HS-5 (cell line): ENCODE measurements around the gene CLCF1.
"Not testable (repeated sequence)": the region's sequence is repeated elsewhere in the genome, so short reads cannot be mapped to it uniquely, and the experiment has no call there.

Source experiments
- DNase-seq: peaks from one replicate; pipeline ENCODE4 v3.0.0-alpha.2; 2012; ENCODE audit warnings: low read depth

CLCF1 gene

DNA sequence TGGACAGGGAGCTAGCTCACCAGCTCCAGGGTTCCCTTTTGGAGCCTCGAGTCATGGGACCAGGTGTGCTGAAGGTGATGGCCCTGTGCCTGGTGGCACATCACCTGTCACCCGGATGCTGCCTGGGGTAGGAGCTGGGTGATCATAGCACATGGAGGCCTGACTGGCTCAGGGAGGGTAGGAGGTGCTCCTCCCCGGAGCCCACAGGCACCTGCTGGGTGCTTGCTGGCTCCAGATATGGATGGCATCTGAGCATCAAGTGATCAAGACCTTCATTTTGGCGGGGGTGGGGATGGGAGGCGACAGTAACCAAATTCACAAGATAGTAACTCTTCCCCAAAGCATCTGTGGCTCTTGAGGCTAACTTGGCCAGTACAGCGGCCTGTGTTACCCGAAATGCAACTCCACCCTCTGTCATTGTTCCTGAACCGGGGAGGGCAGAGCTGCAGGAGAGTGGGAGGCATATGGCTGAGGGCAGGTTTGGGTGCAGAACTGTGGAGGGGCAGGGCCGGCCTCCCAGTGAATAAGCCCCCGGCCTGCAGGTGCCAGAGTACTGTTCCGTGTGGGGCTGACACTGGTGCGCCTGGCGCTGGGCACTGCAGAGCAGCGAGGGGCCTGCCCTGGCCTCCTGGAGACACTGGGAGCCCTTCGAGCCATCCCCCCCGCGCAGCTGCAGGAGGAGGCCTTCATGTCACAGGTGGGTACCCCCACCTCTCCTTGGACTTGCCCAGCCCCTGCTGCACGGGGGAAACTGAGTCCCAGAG lies 35.2 kb upstream of the CLCF1 start:
- no peak for DNase-seq

DNA sequence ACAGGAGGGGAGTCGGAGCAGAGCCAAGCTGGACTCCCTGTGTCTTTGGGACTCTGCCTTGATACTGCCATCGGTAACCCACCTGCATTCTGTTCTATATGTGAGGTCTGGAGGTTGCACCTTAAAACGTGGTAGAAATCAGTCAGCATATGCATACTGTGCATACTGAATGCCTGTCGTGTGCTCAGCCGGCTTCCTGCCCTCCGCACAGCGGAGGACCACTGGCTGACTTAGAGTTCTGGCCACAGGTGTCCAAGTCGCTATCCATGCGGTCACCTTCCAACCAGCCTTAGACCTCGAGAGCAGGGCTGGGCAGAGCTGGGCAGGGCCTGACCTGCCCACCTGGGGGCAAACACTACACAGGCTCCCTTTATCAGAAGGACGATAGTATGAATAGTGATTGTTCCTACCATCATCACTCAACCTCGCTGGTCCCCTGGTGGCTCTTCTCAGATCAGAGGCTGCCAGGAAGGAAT lies 34.3 kb upstream of the CLCF1 start:
- DNase-seq = no peak

DNA sequence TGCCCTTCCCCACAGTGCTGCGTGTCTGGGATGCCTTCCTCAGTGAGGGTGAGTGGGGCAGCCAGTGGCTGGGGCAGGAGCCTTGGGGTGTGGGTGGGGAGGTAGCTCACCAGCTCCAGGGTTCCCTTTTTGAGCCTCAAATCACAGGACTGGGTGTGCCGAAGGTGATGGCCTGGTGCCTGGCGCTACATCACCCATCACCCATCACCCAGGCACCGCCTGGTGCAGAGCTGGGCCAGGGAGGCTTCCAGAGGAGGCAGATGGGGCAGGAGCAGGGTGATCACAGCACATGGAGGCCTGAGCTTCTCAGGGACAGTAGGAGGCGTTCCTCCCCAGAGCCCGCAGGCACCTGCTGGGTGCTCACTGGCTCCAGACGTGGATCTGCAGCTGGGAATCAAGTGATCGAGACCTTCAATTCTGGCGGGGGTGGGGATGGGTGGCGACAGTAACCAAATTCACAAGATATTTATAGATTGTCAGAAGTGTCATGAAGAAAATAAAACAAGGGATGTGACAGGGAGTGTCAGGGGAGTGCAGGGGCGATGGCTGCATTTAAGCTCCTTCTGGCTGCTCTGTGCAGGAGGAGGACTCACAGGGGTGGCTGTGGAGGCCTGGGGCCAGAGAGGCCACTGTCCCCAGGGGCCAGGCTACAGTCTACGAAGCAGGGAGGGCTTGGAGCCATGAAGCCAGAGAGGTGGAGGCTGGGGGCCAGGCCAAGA lies 33.7 kb upstream of the CLCF1 start:
- DNase-seq = no peak

DNA sequence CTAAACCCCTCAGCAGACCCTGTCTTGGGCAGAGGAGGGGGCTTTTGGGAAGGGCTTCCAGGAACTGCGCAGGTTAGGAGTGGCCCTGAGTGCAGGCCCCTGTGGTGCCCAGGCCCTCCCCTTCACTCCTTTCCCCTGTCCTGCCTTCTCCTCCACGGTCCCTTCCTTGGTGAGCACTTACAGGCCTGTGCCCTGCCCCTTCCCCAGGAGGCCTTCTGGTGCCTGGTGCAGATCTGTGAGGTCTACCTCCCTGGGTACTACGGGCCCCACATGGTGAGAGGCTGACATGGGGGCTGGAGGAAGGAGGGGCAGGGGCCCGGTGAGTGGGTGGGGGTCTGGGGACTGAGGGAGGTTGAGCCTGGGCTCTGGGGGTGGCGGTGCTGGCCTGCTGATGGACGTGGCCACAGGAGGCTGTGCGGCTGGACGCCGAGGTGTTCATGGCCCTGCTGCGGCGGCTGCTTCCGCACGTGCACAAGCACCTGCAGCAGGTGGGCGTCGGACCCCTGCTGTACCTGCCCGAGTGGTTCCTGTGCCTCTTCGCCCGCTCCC lies 33.1 kb upstream of the CLCF1 start:
- DNase-seq = no peak

DNA sequence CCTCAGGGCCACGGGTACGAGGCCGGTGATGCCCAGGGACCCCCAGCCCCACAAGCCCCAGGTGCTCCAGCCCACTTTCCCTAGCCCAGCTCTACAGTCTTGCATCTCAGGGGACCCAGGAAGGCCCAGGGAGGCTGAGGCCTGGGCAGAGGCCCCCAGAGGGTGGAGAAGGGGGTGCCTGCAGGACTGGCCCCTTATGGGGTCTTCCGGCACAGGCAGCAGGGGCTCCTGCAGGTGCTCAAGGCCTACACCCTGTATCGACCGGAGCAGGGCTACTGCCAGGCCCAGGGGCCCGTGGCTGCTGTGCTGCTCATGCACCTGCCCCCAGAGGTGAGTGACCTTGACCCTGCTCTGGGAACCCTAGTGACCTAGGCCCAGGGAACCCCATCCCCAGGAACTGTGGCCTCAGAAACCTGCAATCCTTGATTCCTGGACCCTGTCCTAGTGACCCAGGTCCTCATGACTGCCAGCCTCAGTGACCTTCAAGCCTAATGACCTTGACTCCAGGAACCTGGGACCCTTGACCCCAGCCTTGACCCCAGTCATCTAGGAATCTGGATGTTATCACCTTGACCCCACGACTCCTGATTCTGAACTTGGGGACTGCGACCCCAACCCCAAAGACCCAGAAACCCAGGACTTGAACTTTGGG lies 32.4 kb upstream of the CLCF1 start:
- no peak for DNase-seq

DNA sequence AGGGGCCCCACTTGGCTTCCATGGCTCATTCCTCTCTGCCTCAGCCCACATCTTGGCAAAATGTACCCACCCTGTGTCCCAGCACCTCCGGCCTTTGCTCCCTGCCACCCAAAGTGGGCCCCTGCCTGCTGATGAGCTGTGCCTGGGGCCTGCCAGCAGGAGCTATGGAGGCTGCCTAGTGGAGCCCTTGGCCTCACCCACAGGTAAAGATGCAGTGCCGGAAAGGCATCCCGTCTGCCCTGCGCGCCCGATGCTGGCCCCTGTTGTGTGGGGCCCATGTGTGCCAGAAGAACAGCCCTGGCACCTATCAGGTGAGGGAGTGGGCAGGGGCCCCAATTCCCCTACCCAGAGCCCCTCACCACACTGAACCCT lies 31.8 kb upstream of the CLCF1 start:
- no peak for DNase-seq

DNA sequence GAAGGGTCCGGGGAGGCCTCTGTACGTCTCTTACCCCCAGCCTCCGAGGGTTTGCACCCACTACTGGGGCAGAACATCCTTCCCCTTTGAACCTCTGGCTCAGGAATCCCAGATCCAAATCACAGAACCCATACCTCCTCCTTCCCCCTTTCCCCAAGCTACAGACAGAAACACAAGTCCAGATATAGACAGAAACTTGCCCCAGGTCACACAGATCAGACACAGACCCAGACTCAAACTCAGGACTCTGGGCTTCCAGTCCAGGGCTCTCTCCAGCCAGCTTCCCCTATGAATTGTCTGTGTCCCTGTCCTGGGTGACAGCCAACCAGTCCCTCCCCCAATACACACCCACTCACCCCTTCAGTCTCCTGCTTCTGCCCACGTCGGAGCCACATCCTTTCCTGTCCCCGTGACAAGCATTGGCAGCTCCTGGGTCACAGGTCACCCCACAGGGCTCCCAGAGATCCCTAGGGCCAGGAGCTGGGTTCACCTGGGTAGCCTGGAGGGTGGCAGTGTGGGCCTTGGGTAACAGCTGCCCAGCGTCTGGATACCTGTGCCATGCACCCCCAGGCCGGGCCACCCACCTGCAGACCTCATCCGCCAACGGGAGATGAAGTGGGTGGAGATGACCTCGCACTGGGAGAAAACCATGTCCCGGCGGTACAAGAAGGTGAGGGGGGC lies 31.3 kb upstream of the CLCF1 start:
- DNase-seq = no peak

DNA sequence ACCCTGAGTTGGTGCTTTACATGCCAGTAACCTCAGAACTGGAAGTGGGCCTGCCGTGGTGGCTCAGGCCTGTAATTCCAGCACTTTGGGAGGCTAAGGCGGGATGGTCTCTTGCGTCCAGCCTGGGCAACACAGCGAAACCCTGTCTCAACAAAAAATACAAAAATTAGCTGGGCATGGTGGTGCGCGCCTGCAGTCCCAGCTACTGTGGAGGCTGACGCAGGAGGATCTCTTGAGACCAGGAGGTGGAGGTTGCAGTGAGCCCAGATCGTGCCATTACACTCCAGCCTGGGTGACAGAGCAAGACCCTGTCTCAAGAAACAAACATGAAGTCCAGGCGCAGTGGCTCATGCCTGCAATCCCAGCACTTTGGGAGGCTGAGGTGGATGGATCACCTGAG lies 29.7 kb upstream of the CLCF1 start:
- not testable (repeated sequence) for DNase-seq

DNA sequence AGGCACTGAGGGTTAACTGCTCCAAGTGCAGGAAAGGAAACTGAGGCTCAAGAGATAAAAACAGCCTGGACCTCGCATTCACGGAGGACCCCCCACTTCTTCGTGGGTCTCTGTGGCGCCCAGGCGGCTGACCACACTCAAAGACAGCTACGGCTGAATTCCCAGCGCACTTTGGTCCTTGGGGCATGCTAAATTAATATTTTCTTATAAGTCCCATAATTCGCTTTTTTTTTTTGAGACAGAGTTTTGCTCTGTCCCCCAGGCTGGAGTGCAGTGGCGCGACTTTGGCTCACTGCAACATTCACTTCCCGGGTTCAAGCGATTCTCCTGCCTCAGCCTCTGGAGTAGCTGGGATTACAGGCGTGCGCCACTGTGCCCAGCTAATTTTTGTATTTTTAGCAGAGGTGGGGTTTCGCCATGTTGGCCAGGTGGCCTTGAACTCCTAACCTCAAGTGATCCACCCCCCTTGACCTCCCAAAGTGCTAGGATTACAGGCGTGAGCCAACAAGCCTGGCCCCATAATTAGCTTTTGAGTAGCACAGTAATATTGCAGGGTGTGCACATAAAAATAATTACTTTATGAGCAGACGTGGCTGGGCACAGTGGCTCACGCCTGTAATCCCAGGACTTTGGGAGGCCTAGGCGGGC lies 28.9 kb upstream of the CLCF1 start:
- DNase-seq = not testable (repeated sequence)

DNA sequence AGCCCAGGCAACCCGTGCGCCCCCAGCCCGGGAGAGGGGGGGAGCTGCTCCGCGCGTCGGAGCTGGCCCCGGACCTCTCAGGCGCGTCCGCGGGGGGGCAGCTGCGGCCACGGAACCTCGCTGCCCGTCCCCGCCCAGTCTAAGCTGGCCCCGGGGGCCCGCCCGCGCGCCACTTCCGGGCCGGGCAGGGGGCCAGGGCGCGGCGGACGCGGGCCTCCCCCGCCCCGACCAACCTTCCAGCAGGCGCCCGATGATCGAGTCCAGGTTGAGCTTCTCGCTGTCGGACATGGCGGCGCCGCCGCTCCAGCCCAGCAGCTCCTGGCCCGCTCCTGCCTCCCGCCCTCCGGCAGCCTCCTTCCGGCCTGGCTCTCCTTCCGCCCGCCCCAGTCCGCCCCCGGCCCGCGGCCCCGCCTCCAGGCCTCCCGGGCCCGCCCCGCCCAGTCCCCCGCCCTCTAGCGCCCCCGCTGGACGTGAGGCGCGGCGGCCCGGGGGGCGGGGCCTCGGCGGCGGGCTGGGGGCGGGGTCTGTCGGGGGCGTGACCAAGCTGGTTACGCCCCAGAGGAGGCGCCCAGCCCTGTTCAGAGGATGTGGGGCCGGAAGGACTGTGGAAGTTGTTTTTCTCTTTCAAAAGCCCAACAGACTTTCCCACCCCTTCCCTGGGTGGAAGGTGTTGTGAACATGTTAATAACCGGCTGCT lies 28.2 kb upstream of the CLCF1 start, which contains the start of gene PPP1CA:
PPP1CA (minus strand) TSS at position 364 of the 697 bp plus-strand sequence; CDS start at position 288, 76 bp downstream.
- DNase-seq = peak; percentile 47

DNA sequence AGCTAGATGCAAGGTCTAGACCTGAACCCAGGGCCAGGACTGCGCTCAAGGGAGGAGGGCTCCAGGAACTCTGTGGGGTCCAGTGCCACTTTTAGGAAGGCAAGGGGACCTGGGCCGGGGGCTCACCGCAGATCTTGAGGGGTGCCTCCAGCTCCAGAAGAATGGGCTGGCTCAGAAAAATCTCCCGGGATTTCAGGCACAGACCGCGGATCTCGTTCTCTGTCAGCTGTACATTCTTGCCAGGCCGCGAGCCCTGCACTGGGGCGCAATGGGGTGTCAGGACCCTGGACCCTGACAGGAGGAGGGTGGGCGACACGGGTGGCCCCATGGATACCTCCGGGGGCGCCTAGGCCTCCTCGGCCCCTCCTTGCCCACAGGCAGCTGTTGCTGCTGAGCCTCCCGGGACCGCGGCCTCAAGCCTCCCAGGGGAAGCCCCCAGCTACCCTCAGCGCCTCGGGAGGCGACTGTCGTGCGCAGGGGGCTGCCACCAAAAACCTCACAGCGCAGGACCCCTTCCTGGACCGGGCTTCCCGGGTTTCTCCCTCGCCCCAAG lies 27.6 kb upstream of the CLCF1 start:
- no peak for DNase-seq

DNA sequence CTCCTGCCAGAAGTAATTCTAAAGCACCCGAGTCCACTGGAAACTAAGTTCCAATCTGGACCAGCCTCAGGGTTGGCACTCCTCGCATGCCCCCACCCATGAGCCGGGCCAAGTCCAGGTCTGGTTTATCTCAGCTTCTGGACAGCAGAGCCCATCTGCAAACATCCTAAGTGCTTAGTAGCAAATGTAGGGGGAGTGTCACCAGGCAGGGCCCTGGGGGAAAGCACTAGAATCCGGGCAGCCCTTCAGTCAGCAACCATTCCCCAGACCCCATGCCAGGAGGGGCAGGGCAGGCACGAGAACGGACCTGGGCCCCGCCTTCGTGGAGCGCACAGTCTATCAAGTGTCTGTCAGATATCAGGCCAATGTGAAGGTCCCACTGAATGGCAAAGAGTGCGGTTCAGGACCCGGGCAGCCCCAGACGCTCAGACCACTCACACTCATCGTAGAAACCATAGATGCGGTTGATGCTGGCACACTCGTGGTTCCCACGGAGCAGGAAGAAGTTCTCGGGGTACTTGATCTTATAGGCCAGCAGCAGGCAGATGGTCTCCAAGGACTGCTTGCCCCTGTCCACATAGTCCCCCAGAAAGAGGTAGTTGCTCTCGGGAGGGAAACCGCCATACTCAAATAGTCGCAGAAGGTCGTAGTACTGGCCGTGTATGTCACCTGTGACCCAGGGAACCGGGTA lies 27.0 kb upstream of the CLCF1 start:
- no peak for DNase-seq

DNA sequence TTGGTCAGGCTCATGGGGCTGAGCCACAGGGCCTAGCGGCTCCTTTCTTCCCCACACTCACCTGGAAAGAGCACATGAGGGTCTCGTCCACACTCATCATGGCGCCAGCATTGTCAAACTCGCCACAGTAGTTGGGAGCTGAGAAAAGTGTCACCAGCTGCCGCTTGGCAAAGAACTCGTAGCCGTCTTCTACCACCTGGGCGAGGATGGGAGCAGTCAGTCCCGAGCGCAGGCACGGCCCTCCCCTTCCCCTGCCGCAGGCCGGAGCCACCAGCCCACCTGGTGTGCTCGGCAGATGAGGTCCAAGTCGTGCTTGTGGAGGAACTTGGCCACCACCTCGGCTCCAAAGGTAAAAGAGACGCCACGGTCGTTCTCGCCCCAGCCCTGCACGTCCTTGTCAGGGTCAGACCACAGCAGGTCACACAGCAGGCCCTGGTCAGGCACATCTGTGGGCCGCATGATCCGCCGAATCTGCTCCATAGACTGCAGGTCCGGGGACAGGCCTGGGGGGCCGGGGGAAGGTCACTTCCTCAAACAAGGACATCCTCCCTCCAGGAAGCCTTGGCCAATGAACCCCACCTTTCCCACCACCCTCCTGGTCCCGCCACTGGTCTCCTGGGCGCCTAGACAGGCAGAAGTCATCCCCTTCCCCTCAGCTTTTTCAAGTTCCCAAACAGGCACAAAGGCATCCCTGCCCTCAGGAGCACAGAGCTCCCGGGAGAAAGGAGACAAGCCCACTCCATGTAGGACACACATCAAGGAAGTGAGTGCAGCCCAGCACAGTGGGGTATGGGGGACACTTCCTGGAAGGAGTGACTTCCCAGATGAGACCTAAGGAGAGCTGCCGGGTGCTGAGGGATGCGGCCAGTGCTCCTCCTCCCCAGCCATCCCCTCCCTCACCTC lies 25.5 kb upstream of the CLCF1 start:
- no peak for DNase-seq

DNA sequence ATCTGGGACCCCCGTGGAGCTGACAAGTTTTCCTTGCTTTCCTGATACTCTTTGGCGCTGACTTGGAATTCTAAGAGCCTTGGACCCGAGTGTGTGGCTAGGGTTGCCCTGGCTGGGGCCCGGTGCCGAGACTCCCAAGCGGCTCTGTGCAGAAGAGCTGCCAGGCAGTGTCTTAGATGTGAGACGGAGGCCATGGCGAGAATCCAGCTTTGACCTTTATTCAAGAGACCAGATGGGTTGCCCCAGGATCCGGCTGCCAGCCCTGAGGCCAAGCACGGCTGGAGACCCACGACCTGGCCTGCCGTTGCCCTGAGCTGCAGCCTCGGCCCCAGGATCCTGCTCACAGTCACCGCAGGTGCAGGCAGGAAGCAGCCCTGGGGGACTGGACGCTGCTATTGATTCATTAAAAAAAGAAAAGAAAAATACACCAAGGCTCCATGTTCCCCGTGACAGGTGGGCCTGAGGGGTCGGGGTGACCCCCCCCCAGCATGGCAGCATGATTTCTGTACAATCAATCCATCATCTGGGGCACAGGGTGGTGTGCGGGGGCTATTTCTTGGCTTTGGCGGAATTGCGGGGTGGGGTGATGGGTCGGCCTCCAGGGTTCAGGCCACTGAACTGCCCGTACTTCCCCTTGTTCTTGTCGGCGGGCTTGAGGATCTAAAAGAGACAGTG lies 24.7 kb upstream of the CLCF1 start:
- no peak for DNase-seq

DNA sequence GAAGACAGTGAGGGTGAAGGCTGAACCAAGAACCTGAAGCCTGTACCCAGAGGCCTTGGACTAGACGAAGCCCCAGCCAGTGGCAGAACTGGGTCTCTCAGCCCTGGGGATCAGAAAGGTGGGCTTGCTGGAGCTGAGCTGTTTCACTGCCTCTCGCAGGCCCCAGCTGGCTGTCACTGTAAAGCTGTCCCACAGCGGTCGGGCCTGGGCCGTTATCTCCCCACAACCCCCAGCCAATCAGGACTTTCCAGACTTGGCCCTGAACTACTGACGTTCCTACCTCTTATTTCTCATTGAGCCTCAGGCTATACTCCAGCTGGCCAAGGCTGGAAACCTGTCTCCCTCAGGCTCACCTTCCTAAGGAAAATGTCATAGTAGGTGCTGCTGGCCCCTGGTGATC lies 24.1 kb upstream of the CLCF1 start:
- DNase-seq = no peak

DNA sequence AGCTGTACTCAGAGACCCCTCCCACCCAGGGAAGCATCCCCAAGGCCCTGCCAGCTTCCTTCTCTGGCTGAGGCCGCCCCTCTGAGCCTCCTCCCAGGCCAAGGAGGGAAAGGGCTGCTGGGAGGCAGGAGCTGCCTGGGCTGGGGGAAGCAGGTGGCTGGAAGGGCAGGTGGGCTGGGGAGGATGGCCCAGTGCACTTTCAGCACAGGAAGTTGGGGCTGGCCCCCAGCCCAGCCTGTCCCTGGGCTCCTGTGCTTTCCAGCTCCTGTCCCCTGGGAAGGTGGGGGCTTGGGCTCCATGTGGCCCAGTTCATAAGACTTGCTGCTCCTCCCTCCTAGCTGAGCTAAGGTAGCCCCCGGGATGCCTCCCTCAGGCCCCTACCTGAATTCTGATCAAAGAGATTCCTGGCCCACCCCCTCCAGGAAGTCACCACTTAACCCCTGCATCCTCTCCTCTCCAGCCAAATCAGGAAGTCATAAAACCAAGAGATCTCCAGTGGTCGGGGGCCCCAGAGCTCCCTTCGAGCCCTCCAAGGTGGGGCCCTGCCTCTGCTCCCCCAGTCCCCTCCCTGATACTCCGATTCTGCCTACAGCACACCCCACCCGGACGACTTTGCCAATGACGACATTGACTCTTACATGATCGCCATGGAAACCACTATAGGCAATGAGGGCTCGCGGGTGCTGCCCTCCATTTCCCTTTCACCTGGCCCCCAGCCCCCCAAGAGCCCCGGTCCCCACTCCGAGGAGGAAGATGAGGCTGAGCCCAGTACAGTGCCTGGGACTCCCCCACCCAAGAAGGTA lies 23.4 kb upstream of the CLCF1 start:
- DNase-seq = no peak

DNA sequence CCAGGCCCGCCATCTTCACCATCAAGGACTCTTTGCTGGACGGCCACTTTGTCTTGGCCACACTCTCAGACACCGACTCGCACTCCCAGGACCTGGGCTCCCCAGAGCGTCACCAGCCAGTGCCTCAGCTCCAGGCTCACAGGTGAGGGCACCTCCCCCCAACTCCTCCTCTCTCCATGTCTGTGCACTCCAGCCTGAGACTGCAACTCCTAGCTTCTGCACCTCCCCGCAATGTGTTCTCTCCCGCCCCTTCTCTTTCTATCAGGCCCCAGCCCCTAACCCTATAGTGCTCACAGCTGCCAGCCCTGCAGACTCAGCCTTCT lies 22.8 kb upstream of the CLCF1 start:
- DNase-seq = no peak
